22Rv1 (cell line): ENCODE results near the gene TSTD2.

Experiments
- CTCF ChIP-seq: fragments of 450-650 bp; IDR thresholded peaks from 2 replicates; pipeline ENCODE4 v1.5.1; 2017; ENCODE audit warnings: mild to moderate bottlenecking
- ZFX ChIP-seq: fragments of 450-650 bp; IDR thresholded peaks from 2 replicates; pipeline ENCODE4 v1.6.1; 2017; ENCODE audit warnings: antibody characterized with exemption, borderline replicate concordance

GRCh38 chr9:97640325-97640724 lies 7.2 kb upstream of the TSTD2 start:
- no peak for TF ChIP-seq CTCF
- TF ChIP-seq ZFX, result no peak
